ENCODE results near the gene C20orf204.
"Not testable (repeated sequence)": the region's sequence is repeated elsewhere in the genome, so short reads cannot be mapped to it uniquely, and the experiment has no call there.

C20orf204 gene

DNA sequence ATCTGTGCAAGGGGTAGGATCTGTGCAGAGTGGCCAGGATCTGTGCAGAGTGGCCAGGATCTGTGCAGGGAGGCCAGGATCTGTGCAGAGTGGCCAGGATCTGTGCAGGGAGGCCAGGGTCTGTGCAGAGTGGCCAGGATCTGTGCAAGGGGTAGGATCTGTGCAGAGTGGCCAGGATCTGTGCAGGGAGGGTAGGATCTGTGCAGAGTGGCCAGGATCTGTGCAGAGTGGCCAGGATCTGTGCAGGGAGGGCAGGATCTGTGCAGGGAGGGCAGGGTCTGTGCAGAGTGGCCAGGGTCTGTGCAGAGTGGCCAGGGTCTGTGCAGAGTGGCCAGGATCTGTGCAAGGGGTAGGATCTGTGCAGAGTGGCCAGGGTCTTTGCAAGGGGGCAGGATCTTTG lies 52.6 kb downstream of the C20orf204 start:
- H3K27ac Mint-ChIP-seq, CTCF ChIA-PET, H3K4me3 Mint-ChIP-seq, H3K36me3 Mint-ChIP-seq, H3K4me1 Mint-ChIP-seq, DNase-seq: not testable (repeated sequence)
- Mint-ChIP-seq H3K27me3 (peaks cover 51% of the 10 kb centered on the region), H3K9me3 (peaks cover 12% of the 10 kb centered on the region)
